A673 (cell line): Measurements from ENCODE around the gene MYO7B.

Experiments used
- EZH2 ChIP-seq: fragments of 200-600 bp; sonication (generic); IDR thresholded peaks from 2 replicates; pipeline ENCODE4 v1.6.1; 2017; ENCODE audit warnings: borderline replicate concordance, low read depth, mild to moderate bottlenecking, mixed read lengths, antibody characterized with exemption, low read length; ENCODE audit not compliant: poor library complexity, severe bottlenecking
- TF ChIP-seq, protein P1 (sequence below): fragments of 300-800, 200-600 bp; sonication (generic); conservative IDR thresholded peaks from 2 replicates; pipeline ENCODE4 v1.5.1; 2017; ENCODE audit warnings: low read depth, mild to moderate bottlenecking, antibody characterized with exemption, low read length, moderate library complexity, mixed read lengths

DNA sequence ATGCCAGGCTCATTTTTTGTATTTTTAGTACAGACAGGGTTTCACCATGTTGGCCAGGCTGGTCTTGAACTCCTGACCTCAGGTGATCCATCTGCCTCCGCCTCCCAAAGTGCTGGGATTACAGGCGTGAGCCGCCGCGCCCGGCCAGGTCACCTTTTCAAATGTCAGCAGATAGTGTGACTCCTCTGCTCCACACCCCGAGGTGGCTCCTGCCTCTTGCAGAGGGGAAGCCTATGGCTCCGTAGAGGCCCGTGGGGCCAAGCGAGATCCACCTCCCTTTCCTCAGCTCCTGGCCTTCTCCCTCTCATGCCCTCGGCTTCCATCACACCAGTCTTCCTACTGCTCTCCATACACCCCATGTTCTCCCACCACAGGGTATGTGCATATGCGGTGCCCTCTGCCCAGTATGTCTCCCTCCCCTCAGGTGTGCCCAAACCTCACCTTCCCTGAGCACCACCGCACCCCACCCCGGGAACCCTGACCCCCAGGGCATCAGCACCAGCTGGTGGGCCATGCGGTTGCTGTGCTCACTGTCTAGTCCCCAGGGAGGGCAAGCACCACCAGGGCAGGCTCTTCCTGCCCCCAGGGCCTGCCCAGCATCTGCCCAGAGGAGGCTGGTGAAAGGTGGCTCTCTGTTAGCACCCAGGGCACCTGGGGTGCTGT, 121.2 kb downstream of the MYO7B start:
- TF ChIP-seq, protein P1, sequence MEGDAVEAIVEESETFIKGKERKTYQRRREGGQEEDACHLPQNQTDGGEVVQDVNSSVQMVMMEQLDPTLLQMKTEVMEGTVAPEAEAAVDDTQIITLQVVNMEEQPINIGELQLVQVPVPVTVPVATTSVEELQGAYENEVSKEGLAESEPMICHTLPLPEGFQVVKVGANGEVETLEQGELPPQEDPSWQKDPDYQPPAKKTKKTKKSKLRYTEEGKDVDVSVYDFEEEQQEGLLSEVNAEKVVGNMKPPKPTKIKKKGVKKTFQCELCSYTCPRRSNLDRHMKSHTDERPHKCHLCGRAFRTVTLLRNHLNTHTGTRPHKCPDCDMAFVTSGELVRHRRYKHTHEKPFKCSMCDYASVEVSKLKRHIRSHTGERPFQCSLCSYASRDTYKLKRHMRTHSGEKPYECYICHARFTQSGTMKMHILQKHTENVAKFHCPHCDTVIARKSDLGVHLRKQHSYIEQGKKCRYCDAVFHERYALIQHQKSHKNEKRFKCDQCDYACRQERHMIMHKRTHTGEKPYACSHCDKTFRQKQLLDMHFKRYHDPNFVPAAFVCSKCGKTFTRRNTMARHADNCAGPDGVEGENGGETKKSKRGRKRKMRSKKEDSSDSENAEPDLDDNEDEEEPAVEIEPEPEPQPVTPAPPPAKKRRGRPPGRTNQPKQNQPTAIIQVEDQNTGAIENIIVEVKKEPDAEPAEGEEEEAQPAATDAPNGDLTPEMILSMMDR: no peak
- no peak for TF ChIP-seq EZH2
